K562 (cell line): ENCODE measurements around the gene FBXL13.

Experiments used
- BHLHE40 ChIP-seq: IDR thresholded peaks from 2 replicates; pipeline ENCODE4 v1.6.1; 2011; ENCODE audit warnings: low read length, improper control_type of control experiment
- CC2D1A ChIP-seq: fragments of 450-650 bp; IDR thresholded peaks from 2 replicates; pipeline ENCODE4 v1.6.1; 2017; ENCODE audit warnings: mild to moderate bottlenecking
- DNMT1 ChIP-seq: fragments of 450-650 bp; IDR thresholded peaks from 2 replicates; pipeline ENCODE4 v1.6.1; 2016; ENCODE audit warnings: antibody characterized with exemption, mild to moderate bottlenecking
- ESRRA ChIP-seq: fragments of 450-650 bp; IDR thresholded peaks from 2 replicates; pipeline ENCODE4 v1.6.1; 2014; ENCODE audit warnings: low read depth, mild to moderate bottlenecking, moderate library complexity, borderline replicate concordance
- MTA2 ChIP-seq: fragments of 450-650 bp; IDR thresholded peaks from 2 replicates; pipeline ENCODE4 v1.6.1; 2016; ENCODE audit warnings: low read depth
- PHF8 ChIP-seq: fragments of 200-600 bp; sonication (generic); IDR thresholded peaks from 2 replicates; pipeline ENCODE4 v1.6.1; 2012; ENCODE audit warnings: mixed run types, mild to moderate bottlenecking, inconsistent platforms, low read length, moderate library complexity, borderline replicate concordance
- ZEB2 ChIP-seq: fragments of 450-650 bp; IDR thresholded peaks from 2 replicates; pipeline ENCODE4 v1.6.1; 2016
- TF ChIP-seq, protein P1 (sequence below): sonication (generic); formaldehyde crosslinking; IDR thresholded peaks from 2 replicates; pipeline ENCODE4 v1.5.0; 2020; ENCODE audit warnings: missing genetic modification reagents
- TF ChIP-seq, protein P2 (sequence below), 3 experiments: IDR thresholded peaks in 2 of 3; conservative IDR thresholded peaks in 1 of 3; 2 replicates each; pipeline ENCODE4 v1.5.1; 2011 to 2012; ENCODE audit warnings: low read length in 3 of 3, mild to moderate bottlenecking in 3 of 3, control low read depth in 2 of 3, improper control_type of control experiment in 1 of 3, inconsistent platforms in 1 of 3, low read depth in 1 of 3, mixed read lengths in 1 of 3, moderate library complexity in 1 of 3; ENCODE audit not compliant: insufficient read depth in 2 of 3

- TF ChIP-seq DNMT1 (no peak), BHLHE40 (no peak), CC2D1A (no peak), ZEB2 (no peak), MTA2 (no peak), ESRRA (no peak), PHF8 (no peak)
- TF ChIP-seq, protein P1, sequence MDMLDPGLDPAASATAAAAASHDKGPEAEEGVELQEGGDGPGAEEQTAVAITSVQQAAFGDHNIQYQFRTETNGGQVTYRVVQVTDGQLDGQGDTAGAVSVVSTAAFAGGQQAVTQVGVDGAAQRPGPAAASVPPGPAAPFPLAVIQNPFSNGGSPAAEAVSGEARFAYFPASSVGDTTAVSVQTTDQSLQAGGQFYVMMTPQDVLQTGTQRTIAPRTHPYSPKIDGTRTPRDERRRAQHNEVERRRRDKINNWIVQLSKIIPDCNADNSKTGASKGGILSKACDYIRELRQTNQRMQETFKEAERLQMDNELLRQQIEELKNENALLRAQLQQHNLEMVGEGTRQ: no peak
- TF ChIP-seq, protein P2, sequence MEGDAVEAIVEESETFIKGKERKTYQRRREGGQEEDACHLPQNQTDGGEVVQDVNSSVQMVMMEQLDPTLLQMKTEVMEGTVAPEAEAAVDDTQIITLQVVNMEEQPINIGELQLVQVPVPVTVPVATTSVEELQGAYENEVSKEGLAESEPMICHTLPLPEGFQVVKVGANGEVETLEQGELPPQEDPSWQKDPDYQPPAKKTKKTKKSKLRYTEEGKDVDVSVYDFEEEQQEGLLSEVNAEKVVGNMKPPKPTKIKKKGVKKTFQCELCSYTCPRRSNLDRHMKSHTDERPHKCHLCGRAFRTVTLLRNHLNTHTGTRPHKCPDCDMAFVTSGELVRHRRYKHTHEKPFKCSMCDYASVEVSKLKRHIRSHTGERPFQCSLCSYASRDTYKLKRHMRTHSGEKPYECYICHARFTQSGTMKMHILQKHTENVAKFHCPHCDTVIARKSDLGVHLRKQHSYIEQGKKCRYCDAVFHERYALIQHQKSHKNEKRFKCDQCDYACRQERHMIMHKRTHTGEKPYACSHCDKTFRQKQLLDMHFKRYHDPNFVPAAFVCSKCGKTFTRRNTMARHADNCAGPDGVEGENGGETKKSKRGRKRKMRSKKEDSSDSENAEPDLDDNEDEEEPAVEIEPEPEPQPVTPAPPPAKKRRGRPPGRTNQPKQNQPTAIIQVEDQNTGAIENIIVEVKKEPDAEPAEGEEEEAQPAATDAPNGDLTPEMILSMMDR (IDR thresholded peaks at IDR 0.05 in 2 of 3, conservative IDR thresholded peaks at IDR 0.05 in 1 of 3; ENCODE audit: insufficient read depth in 2 of 3, low read depth in 1 of 3, low read length in 3 of 3): no peak
These were observed 239.6 kb downstream of the FBXL13 start for GRCh38 chr7:102834999-102835398.
